ENCODE data around the gene U2SURP. TPM values are rescaled to one million over a fixed set of nuclear protein-coding genes. Genes with fewer than 3 reads are reported as not detected.
"Not testable (repeated sequence)": the region's sequence is repeated elsewhere in the genome, so short reads cannot be mapped to it uniquely, and the experiment has no call there.

The U2SURP gene
- total RNA-seq, 1 donor, result 85.0 TPM

- no peak overlapping the region for H3K27ac ChIP-seq (ENCODE audit: low read depth, low read length)
- no peak overlapping the region for H2AFZ ChIP-seq (ENCODE audit: low read length)
- H3K79me2 ChIP-seq (ENCODE audit: insufficient read depth, low read length), result no peaks in the 10 kb centered on the region
- H3K9me3 ChIP-seq (ENCODE audit: low read depth, low read length), result no peaks in the 10 kb centered on the region
- H3K4me1 ChIP-seq (ENCODE audit: insufficient read depth, low read length), result no peaks in the 10 kb centered on the region
- DNase-seq (ENCODE audit: insufficient read length, low spot score, missing footprints), result no peak
- no peak for TF ChIP-seq CTCF (IDR thresholded peaks at IDR 0.05; ENCODE audit: extremely low read depth, low read depth, low read length)
- no peaks in the 10 kb centered on the region for H3K27me3 ChIP-seq (ENCODE audit: insufficient read depth, low read length)
- H4K20me1 ChIP-seq (ENCODE audit: insufficient read depth, low read length), result no peaks in the 10 kb centered on the region
- H3K4me2 ChIP-seq (ENCODE audit: insufficient read depth, low read length), result no peak overlapping the region
- H3K4me3 ChIP-seq (ENCODE audit: insufficient read depth, low read length), result no peak overlapping the region
- H3K36me3 ChIP-seq (ENCODE audit: insufficient read depth, low read length), result peaks cover 53% of the 10 kb centered on the region
These were observed 30.0 kb downstream of the U2SURP start for GRCh38 chr3:143031327-143031726.

- not testable (repeated sequence) for H3K27ac ChIP-seq (ENCODE audit: low read depth, low read length); H3K4me3 ChIP-seq (ENCODE audit: insufficient read depth, low read length); H4K20me1 ChIP-seq (ENCODE audit: insufficient read depth, low read length); H3K4me1 ChIP-seq (ENCODE audit: insufficient read depth, low read length); H3K9me3 ChIP-seq (ENCODE audit: low read depth, low read length); H3K27me3 ChIP-seq (ENCODE audit: insufficient read depth, low read length); H3K4me2 ChIP-seq (ENCODE audit: insufficient read depth, low read length); H3K79me2 ChIP-seq (ENCODE audit: insufficient read depth, low read length); H2AFZ ChIP-seq (ENCODE audit: low read length); DNase-seq (ENCODE audit: insufficient read length, low spot score, missing footprints)
- peaks cover 58% of the 10 kb centered on the region for H3K36me3 ChIP-seq (ENCODE audit: insufficient read depth, low read length)
These were observed 30.5 kb downstream of the U2SURP start for GRCh38 chr3:143031796-143032387.

- no peak overlapping the region for H2AFZ ChIP-seq (ENCODE audit: low read length)
- H3K27ac ChIP-seq (ENCODE audit: low read depth, low read length), result peak overlapping the region; percentile 53
- H3K4me2 ChIP-seq (ENCODE audit: insufficient read depth, low read length), result no peak overlapping the region
- peaks cover 35% of the 10 kb centered on the region for H3K36me3 ChIP-seq (ENCODE audit: insufficient read depth, low read length)
- no peaks in the 10 kb centered on the region for H4K20me1 ChIP-seq (ENCODE audit: insufficient read depth, low read length)
- no peaks in the 10 kb centered on the region for H3K9me3 ChIP-seq (ENCODE audit: low read depth, low read length)
- DNase-seq (ENCODE audit: insufficient read length, low spot score, missing footprints), result no peak
- no peaks in the 10 kb centered on the region for H3K79me2 ChIP-seq (ENCODE audit: insufficient read depth, low read length)
- no peak overlapping the region for H3K4me3 ChIP-seq (ENCODE audit: insufficient read depth, low read length)
- TF ChIP-seq CTCF (IDR thresholded peaks at IDR 0.05; ENCODE audit: extremely low read depth, low read depth, low read length), result no peak
- no peaks in the 10 kb centered on the region for H3K4me1 ChIP-seq (ENCODE audit: insufficient read depth, low read length)
- no peaks in the 10 kb centered on the region for H3K27me3 ChIP-seq (ENCODE audit: insufficient read depth, low read length)
These were observed 34.3 kb downstream of the U2SURP start for GRCh38 chr3:143035466-143036211.

- Histone ChIP-seq H3K4me2 (ENCODE audit: insufficient read depth, low read length) (no peak overlapping the region), H3K27me3 (ENCODE audit: insufficient read depth, low read length) (no peaks in the 10 kb centered on the region), H3K4me1 (ENCODE audit: insufficient read depth, low read length) (no peaks in the 10 kb centered on the region), H4K20me1 (ENCODE audit: insufficient read depth, low read length) (no peaks in the 10 kb centered on the region), H3K79me2 (ENCODE audit: insufficient read depth, low read length) (no peaks in the 10 kb centered on the region), H3K36me3 (ENCODE audit: insufficient read depth, low read length) (peaks cover 32% of the 10 kb centered on the region), H2AFZ (ENCODE audit: low read length) (no peak overlapping the region), H3K27ac (ENCODE audit: low read depth, low read length) (no peak overlapping the region), H3K4me3 (ENCODE audit: insufficient read depth, low read length) (no peak overlapping the region), H3K9me3 (ENCODE audit: low read depth, low read length) (no peaks in the 10 kb centered on the region)
- no peak for TF ChIP-seq CTCF (IDR thresholded peaks at IDR 0.05; ENCODE audit: extremely low read depth, low read depth, low read length)
- DNase-seq (ENCODE audit: insufficient read length, low spot score, missing footprints), result no peak
These were observed 35.2 kb downstream of the U2SURP start for GRCh38 chr3:143036557-143036956.
